GM10248 (cell line): ENCODE measurements around the gene ARSB.

Experiments
- CTCF ChIA-PET: fragments of 300-600 bp; sonication (Branson Sonifier 250); formaldehyde crosslinking; extraction: SDS; loops from one replicate; lab custom pipeline; 2021; ENCODE audit warnings: antibody characterized with exemption; lab: Yijun Ruan, JAX
- POLR2A ChIA-PET: fragments of 350-650 bp; sonication (Branson Sonifier 250); formaldehyde crosslinking; extraction: SDS; loops from one replicate; lab custom pipeline; 2020; ENCODE audit warnings: antibody characterized with exemption; lab: Yijun Ruan, JAX
- DNase-seq: peaks from one replicate; pipeline ENCODE4 v3.0.0; 2012; ENCODE audit errors: extremely low spot score
- CTCF ChIP-seq: IDR thresholded peaks from 2 replicates; pipeline ENCODE4 v1.5.1; 2012; ENCODE audit warnings: mild to moderate bottlenecking, low read depth; ENCODE audit errors: extremely low read depth, missing control alignments, control extremely low read depth

Gene ARSB

GRCh38 chr5:78968781-78969180 lies 16.3 kb downstream of the ARSB start:
- no peak for TF ChIP-seq CTCF
- no peak for DNase-seq
- ChIA-PET CTCF (no interaction called here), POLR2A (no interaction called here)

DNA sequence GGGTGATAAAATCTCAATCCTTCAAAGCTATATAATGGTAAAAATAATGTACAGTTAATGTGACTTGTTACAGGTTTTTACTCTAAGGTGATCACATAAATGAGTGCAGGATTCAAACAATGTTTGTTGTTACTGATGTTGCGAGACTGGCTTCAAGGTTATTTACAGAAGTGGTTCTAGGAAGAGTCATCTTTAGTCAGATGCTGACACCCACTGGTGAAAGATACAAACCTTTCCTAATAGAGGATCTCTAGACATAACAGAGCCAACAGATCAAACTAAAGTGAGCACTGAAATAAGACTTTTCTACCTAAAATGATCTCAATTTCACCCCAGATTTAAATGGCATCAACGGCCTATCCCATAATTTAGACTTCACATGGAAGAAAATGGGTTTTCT lies 20.2 kb downstream of the ARSB start:
- peak; percentile 58 for TF ChIP-seq CTCF
- DNase-seq = peak; percentile 44
- POLR2A ChIA-PET = no interaction called here
- CTCF ChIA-PET = interaction anchor here (0.6 to 2.7 kb wide), 20 partner anchors 10 to 644 kb away, joined by 3 to 13 read pairs (median 4); no protein-coding TSS in a partner anchor

DNA sequence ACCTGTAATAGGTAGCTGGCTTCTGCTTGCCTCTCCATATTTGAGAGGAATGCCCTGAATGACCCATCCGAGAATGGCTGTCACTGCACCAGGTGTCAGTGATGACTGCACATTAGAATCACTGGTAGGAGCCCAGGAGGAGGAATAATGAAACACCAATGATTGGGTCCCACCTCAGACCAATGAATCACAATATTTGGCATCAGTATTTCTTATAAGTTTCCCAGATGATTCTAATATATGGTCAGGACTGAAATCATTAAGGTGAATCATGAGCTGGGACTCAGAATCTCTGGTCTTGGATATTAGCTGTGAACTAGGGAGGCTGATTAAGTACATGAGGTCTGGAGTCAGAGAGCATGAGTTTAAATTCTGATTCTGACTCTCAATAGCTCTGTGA lies 23.4 kb downstream of the ARSB start:
- ChIA-PET CTCF (interaction anchor here (0.7 to 3.7 kb wide), 5 partner anchors 9 to 63 kb away, joined by 3 to 10 read pairs (median 5); no protein-coding TSS in a partner anchor), POLR2A (no interaction called here)
- no peak for DNase-seq
- TF ChIP-seq CTCF = no peak

DNA sequence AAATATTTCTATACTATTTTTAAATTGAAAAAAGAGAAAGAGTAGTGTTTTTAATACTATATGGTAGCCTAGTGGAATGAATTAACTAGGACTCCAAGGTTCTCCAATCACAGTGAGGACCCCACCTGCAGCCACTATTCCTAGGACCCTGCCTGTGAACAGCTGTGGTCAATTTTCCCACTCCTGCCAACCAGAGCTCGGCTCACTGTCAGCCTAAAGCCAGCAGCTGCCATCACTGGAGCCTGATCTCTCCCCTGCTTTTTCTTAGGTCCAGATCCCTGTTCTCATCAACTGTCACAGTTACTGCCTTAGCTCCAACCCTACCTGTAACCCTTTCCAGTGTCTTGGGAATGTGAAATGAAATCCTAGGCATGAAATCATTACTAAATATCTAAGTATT lies 25.3 kb downstream of the ARSB start:
- ChIA-PET CTCF (interaction anchor here (0.7 to 3.0 kb wide), 3 partner anchors 61 to 209 kb away, joined by 3 to 10 read pairs (median 3); no protein-coding TSS in a partner anchor), POLR2A (no interaction called here)
- DNase-seq = no peak
- no peak for TF ChIP-seq CTCF

DNA sequence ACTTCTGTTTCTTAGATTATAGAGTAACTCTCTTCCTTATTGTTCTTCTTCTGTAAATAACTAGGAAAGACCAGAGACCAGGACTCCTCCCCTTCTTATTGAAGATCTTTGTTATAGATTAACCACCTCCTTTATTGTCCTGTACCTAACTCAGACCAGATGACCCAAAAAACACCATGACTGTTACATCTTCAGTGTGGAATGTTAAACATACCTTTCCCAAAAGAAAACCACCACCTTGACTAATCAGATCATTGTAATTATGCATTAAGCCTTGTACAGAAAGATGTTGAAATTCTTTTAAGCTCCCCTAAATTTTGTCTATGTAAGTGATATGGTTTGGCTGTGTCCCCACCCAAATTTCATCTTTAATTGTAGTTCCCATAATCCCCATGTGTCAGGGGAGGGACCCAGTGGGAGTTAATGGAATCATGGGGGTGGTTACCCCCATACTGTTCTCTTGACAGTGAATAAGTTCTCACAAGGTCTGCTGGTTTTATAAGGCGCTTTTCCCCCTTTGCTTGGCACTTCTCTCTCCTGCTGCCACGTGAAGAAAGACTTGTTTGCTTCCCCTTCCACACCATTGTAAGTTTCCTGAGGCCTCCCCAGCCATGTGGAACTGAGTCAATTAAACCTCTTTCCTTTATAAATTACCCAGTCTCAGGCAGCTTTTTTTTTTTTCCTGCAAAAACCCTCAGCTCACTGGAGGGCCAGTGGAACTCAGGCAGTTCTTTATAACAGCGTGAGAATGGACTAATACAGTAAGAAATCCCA lies 26.3 kb downstream of the ARSB start:
- ChIA-PET POLR2A (no interaction called here), CTCF (interaction anchor here (1.7 kb wide), 1 partner anchor 60 kb away, joined by 4 read pairs; no protein-coding TSS in a partner anchor)
- no peak for DNase-seq
- TF ChIP-seq CTCF = no peak

GRCh38 chr5:78956901-78957300 lies 28.2 kb downstream of the ARSB start:
- ChIA-PET POLR2A (no interaction called here), CTCF (interaction anchor here (1.3 to 1.4 kb wide), 2 partner anchors 9 to 11 kb away, joined by 3 to 4 read pairs; no protein-coding TSS in a partner anchor)
- TF ChIP-seq CTCF = no peak
- DNase-seq = no peak
